HepG2 (cell line): Measurements from ENCODE around the gene REEP6. TPM values are rescaled to one million over a fixed set of nuclear protein-coding genes. Genes with fewer than 3 reads are reported as not detected.

Experiments
- CREBL2 ChIP-seq: sonication (generic); formaldehyde crosslinking; IDR thresholded peaks from 2 replicates; pipeline ENCODE4 v1.8.1; 2023; ENCODE audit warnings: missing genetic modification reagents, mild to moderate bottlenecking, borderline replicate concordance
- HMG20A ChIP-seq: IDR thresholded peaks from 2 replicates; pipeline ENCODE4 v1.6.1; 2016; ENCODE audit warnings: borderline replicate concordance
- HMG20B ChIP-seq: conservative IDR thresholded peaks from 2 replicates; pipeline ENCODE4 v1.6.1; 2016; ENCODE audit warnings: missing genetic modification reagents, missing compliant biosample characterization
- IRF9 ChIP-seq: sonication (generic); formaldehyde crosslinking; IDR thresholded peaks from 2 replicates; pipeline ENCODE4 v1.8.0; 2022; ENCODE audit warnings: missing genetic modification reagents, mild to moderate bottlenecking, borderline replicate concordance
- KDM2A ChIP-seq: sonication (generic); formaldehyde crosslinking; IDR thresholded peaks from 2 replicates; pipeline ENCODE4 v1.4.0; 2020; ENCODE audit warnings: low read depth, missing genetic modification reagents, borderline replicate concordance
- MTA3 ChIP-seq: sonication (generic); formaldehyde crosslinking; IDR thresholded peaks from 2 replicates; pipeline ENCODE4 v1.4.0; 2020; ENCODE audit warnings: missing genetic modification reagents
- NFAT5 ChIP-seq: sonication (generic); formaldehyde crosslinking; IDR thresholded peaks from 2 replicates; pipeline ENCODE4 v1.4.0; 2020; ENCODE audit warnings: missing genetic modification reagents
- NR1H2 ChIP-seq: sonication (generic); formaldehyde crosslinking; IDR thresholded peaks from 2 replicates; pipeline ENCODE4 v1.8.1; 2022; ENCODE audit warnings: low read depth, missing genetic modification reagents, borderline replicate concordance
- NR2C2 ChIP-seq: sonication (generic); formaldehyde crosslinking; IDR thresholded peaks from 2 replicates; pipeline ENCODE4 v1.4.0; 2020; ENCODE audit warnings: missing genetic modification reagents, mild to moderate bottlenecking, moderate library complexity, borderline replicate concordance
- PBX3 ChIP-seq: sonication (generic); formaldehyde crosslinking; IDR thresholded peaks from 2 replicates; pipeline ENCODE4 v1.8.1; 2023; ENCODE audit warnings: missing genetic modification reagents, inconsistent platforms, borderline replicate concordance
- RBM22 ChIP-seq: fragments of 200-400 bp; formaldehyde crosslinking; optimal IDR thresholded peaks from 2 replicates; pipeline ENCODE3; 2017; ENCODE audit warnings: mild to moderate bottlenecking, low read length, moderate library complexity
- RFX5 ChIP-seq: IDR thresholded peaks from 2 replicates; pipeline ENCODE4 v1.6.1; 2011; ENCODE audit warnings: low read depth, low read length, improper control_type of control experiment
- SALL1 ChIP-seq: sonication (generic); formaldehyde crosslinking; IDR thresholded peaks from 2 replicates; pipeline ENCODE4 v1.8.0; 2022; ENCODE audit warnings: mild to moderate bottlenecking, missing genetic modification reagents
- SOX6 ChIP-seq, 2 experiments: fragments of 450-650 bp in 1 of 2; sonication (generic) in 1 of 2; formaldehyde crosslinking in 1 of 2; IDR thresholded peaks; 2 replicates each; pipeline versions ENCODE4 v1.4.0 to v1.6.1; 2017 to 2020; ENCODE audit warnings: antibody characterized with exemption in 1 of 2, mild to moderate bottlenecking in 1 of 2, missing genetic modification reagents in 1 of 2
- SRSF4 ChIP-seq: fragments of 200-400 bp; formaldehyde crosslinking; IDR thresholded peaks from one replicate; pipeline ENCODE4 v1.6.1; 2018; ENCODE audit warnings: mild to moderate bottlenecking, low read depth, low read length, moderate library complexity; ENCODE audit not compliant: poor library complexity, severe bottlenecking
- TBX2 ChIP-seq: sonication (generic); formaldehyde crosslinking; IDR thresholded peaks from 2 replicates; pipeline ENCODE4 v1.5.0; 2020; ENCODE audit warnings: missing genetic modification reagents, mild to moderate bottlenecking, borderline replicate concordance
- U2AF1 ChIP-seq: fragments of 200-400 bp; formaldehyde crosslinking; optimal IDR thresholded peaks from 2 replicates; pipeline ENCODE3; 2017; ENCODE audit warnings: mild to moderate bottlenecking, low read depth, low read length
- ZBTB14 ChIP-seq: sonication (generic); formaldehyde crosslinking; IDR thresholded peaks from 2 replicates; pipeline ENCODE4 v1.4.0; 2020; ENCODE audit warnings: missing genetic modification reagents
- ZNF333 ChIP-seq: sonication (generic); formaldehyde crosslinking; IDR thresholded peaks from 2 replicates; pipeline ENCODE4 v1.4.0; 2020; ENCODE audit warnings: mild to moderate bottlenecking, missing genetic modification reagents, borderline replicate concordance
- polyA plus RNA-seq, 8 experiments: library from polyadenylated mRNA; depleted of rRNA in 3 of 8; stranded (reverse) in 7 of 8; unstranded in 1 of 8; fragments of >200 nt; fragmentation: Illumina TruSeq in 4 of 8; extraction: Trizol in 4 of 8; gene quantifications; 2 replicates each; pipeline versions ENCODE4 v1.2.1 to v1.2.3, GENCODE V29; 2011 to 2016; ENCODE audit warnings: low read depth in 4 of 8, missing spikeins in 1 of 8, mixed read lengths in 1 of 8; ENCODE audit not compliant: insufficient read depth in 1 of 8
- total RNA-seq, 5 experiments: library from RNA; depleted of rRNA; stranded (reverse); fragments of >200 nt; fragmentation: Illumina TruSeq; extraction: Trizol; gene quantifications; 2 replicates each; pipeline ENCODE4 v1.2.3, GENCODE V29; 2016; ENCODE audit warnings: low read depth in 1 of 5

The REEP6 gene
- total and polyA plus RNA-seq, 2 of the 13 experiments (the other 11 are each of a cell fraction or from before 2014, with no cell fraction given): 10.0 to 28.8 TPM

GRCh38 chr19:1468821-1469254 is 22.1 kb upstream of the REEP6 start (continued):
- TF ChIP-seq SOX6 (IDR thresholded peaks at IDR 0.05) (no peak), SOX6 (CRISPR knock-in tag; IDR thresholded peaks at IDR 0.05) (no peak), TBX2 (CRISPR knock-in tag) (no peak), CREBL2 (CRISPR knock-in tag) (no peak), RFX5 (no peak), SRSF4 (no peak), ZNF333 (CRISPR knock-in tag) (no peak), MTA3 (CRISPR knock-in tag) (no peak), HMG20A (CRISPR knock-in tag) (no peak), RBM22 (no peak), SALL1 (CRISPR knock-in tag) (no peak), NR1H2 (CRISPR knock-in tag) (no peak), HMG20B (CRISPR knock-in tag) (no peak), U2AF1 (no peak), NFAT5 (CRISPR knock-in tag) (no peak), KDM2A (CRISPR knock-in tag) (0 out of 2 replicates have a peak, but pooled peaks have one; percentile 26), ZBTB14 (CRISPR knock-in tag) (no peak), IRF9 (CRISPR knock-in tag) (no peak), NR2C2 (CRISPR knock-in tag) (no peak), PBX3 (CRISPR knock-in tag) (no peak)
